Esophagus squamous epithelium (tissue), 4 donors: ENCODE measurements around the gene GIT1.

Source experiments
- CTCF ChIP-seq, 6 experiments: fragments of 450-650 bp in 4 of 6; fragments of 200-600 bp in 2 of 6; sonication (generic) in 2 of 6; IDR thresholded peaks; one replicate each; pipeline ENCODE4 v1.5.1; 2016 to 2019; ENCODE audit warnings: antibody characterized with exemption in 6 of 6, mild to moderate bottlenecking in 4 of 6, moderate library complexity in 4 of 6
- POLR2A ChIP-seq, 4 donors: fragments of 450-650 bp; IDR thresholded peaks; one replicate each; pipeline ENCODE4 v1.6.1; 2017; ENCODE audit warnings: antibody characterized with exemption in 4 of 4, mild to moderate bottlenecking in 4 of 4, moderate library complexity in 3 of 4

GRCh38 chr17:29565643-29566472 lies 23.6 kb downstream of the GIT1 start:
- TF ChIP-seq CTCF (IDR thresholded peaks at IDR 0.05), result no peak
- no peak for TF ChIP-seq POLR2A (IDR thresholded peaks at IDR 0.05)
